ENCODE measurements around the gene FILIP1. TPM values are rescaled to one million over a fixed set of nuclear protein-coding genes. Genes with fewer than 3 reads are reported as not detected.

Gene FILIP1
- polyA plus RNA-seq, 3 donors = not detected

GRCh38 chr6:75501756-75502155 lies 8.2 kb upstream of the FILIP1 start:
- Histone ChIP-seq H3K36me3 (replicated peaks in 1 of 2; ENCODE audit: control insufficient read depth in 1 of 2, insufficient read depth in 2 of 2, low read length in 2 of 2) (no peaks in the 10 kb centered on the region), H3K4me1 (ENCODE audit: control insufficient read depth in 1 of 2, insufficient read depth in 2 of 2, low read length in 2 of 2) (no peaks in the 10 kb centered on the region), H3K4me3 (replicated peaks in 1 of 3; ENCODE audit: low read depth in 2 of 3, low read length in 3 of 3) (no peak overlapping the region), H4K20me1 (ENCODE audit: insufficient read depth, low read length) (no peaks in the 10 kb centered on the region), H2AFZ (ENCODE audit: insufficient read depth, low read depth, low read length, poor library complexity, severe bottlenecking) (no peak overlapping the region), H3K4me2 (replicated peaks; ENCODE audit: extremely low read depth, low read length, poor library complexity, severe bottlenecking) (no peak overlapping the region), H3K27ac (ENCODE audit: low read depth in 1 of 2, low read length in 2 of 2) (no peak overlapping the region), H3K9me3 (replicated peaks in 1 of 2; ENCODE audit: control insufficient read depth in 1 of 2, insufficient read depth in 1 of 2, low read length in 2 of 2) (no peaks in the 10 kb centered on the region), H3K27me3 (ENCODE audit: control insufficient read depth in 2 of 2, insufficient read depth in 2 of 2, low read length in 2 of 2) (no peaks in the 10 kb centered on the region), H3K9ac (ENCODE audit: insufficient read depth, low read length, poor library complexity, severe bottlenecking) (no peak overlapping the region), H3K79me2 (ENCODE audit: insufficient read depth, low read length) (no peaks in the 10 kb centered on the region)
- no peak overlapping the region for H3K4me3 Mint-ChIP-seq
- no peaks in the 10 kb centered on the region for H3K36me3 Mint-ChIP-seq
- intact Hi-C loops (cut with micrococcal nuclease) = no loop called here
- H3K4me1 Mint-ChIP-seq = no peaks in the 10 kb centered on the region
- H3K27me3 Mint-ChIP-seq (ENCODE audit: low read depth in 3 of 3) = peaks cover 2 to 10% (median 9%) of the 10 kb centered on the region in 3 donors
- peaks cover 0 to 2% (median 0%) of the 10 kb centered on the region in 7 donors for H3K9me3 Mint-ChIP-seq
- no peak for TF ChIP-seq CTCF (IDR thresholded peaks at IDR 0.05)
- DNase-seq = no peak
- H3K27ac Mint-ChIP-seq = no peak overlapping the region
- 54% methylated on average over 2 of the region's 4 CpGs for WGBS (ENCODE audit: insufficient coverage)

GRCh38 chr6:75499640-75500039 lies 6.0 kb upstream of the FILIP1 start:
- H3K9me3 ChIP-seq (replicated peaks in 1 of 2; ENCODE audit: control insufficient read depth in 1 of 2, insufficient read depth in 1 of 2, low read length in 2 of 2) = no peaks in the 10 kb centered on the region
- Mint-ChIP-seq H3K36me3 (no peaks in the 10 kb centered on the region), H3K27ac (no peak overlapping the region), H3K4me1 (no peaks in the 10 kb centered on the region), H3K27me3 (ENCODE audit: low read depth in 3 of 3) (peaks cover 2 to 21% (median 6%) of the 10 kb centered on the region in 3 donors), H3K9me3 (peaks cover 0 to 2% (median 0%) of the 10 kb centered on the region in 7 donors), H3K4me3 (no peak overlapping the region)
- intact Hi-C loops (cut with micrococcal nuclease) = no loop called here
- WGBS (ENCODE audit: insufficient coverage) = 83% methylated on average over 4 of the region's 4 CpGs
- H3K27me3 ChIP-seq (ENCODE audit: control insufficient read depth in 2 of 2, insufficient read depth in 2 of 2, low read length in 2 of 2) = peaks cover 0 to 3% of the 10 kb centered on the region in 2 donors
- no peak for TF ChIP-seq CTCF (IDR thresholded peaks at IDR 0.05)
- H4K20me1 ChIP-seq (ENCODE audit: insufficient read depth, low read length) = no peaks in the 10 kb centered on the region
- no peak overlapping the region for H2AFZ ChIP-seq (ENCODE audit: insufficient read depth, low read depth, low read length, poor library complexity, severe bottlenecking)
- H3K79me2 ChIP-seq (ENCODE audit: insufficient read depth, low read length) = no peaks in the 10 kb centered on the region
- H3K4me2 ChIP-seq (replicated peaks; ENCODE audit: extremely low read depth, low read length, poor library complexity, severe bottlenecking) = no peak overlapping the region
- H3K4me3 ChIP-seq (replicated peaks in 1 of 3; ENCODE audit: low read depth in 2 of 3, low read length in 3 of 3) = no peak overlapping the region
- H3K27ac ChIP-seq (ENCODE audit: low read depth in 1 of 2, low read length in 2 of 2) = no peak overlapping the region
- no peak overlapping the region for H3K9ac ChIP-seq (ENCODE audit: insufficient read depth, low read length, poor library complexity, severe bottlenecking)
- no peak for DNase-seq
- H3K36me3 ChIP-seq (replicated peaks in 1 of 2; ENCODE audit: control insufficient read depth in 1 of 2, insufficient read depth in 2 of 2, low read length in 2 of 2) = no peaks in the 10 kb centered on the region
- no peaks in the 10 kb centered on the region for H3K4me1 ChIP-seq (ENCODE audit: control insufficient read depth in 1 of 2, insufficient read depth in 2 of 2, low read length in 2 of 2)
